Measurements from ENCODE around the gene NUDT16L1. TPM values are rescaled to one million over a fixed set of nuclear protein-coding genes. Genes with fewer than 3 reads are reported as not detected.

NUDT16L1 gene
- 10 to 100 TPM; 22.4 to 38.0 (median 32.3) TPM for total RNA-seq

DNA sequence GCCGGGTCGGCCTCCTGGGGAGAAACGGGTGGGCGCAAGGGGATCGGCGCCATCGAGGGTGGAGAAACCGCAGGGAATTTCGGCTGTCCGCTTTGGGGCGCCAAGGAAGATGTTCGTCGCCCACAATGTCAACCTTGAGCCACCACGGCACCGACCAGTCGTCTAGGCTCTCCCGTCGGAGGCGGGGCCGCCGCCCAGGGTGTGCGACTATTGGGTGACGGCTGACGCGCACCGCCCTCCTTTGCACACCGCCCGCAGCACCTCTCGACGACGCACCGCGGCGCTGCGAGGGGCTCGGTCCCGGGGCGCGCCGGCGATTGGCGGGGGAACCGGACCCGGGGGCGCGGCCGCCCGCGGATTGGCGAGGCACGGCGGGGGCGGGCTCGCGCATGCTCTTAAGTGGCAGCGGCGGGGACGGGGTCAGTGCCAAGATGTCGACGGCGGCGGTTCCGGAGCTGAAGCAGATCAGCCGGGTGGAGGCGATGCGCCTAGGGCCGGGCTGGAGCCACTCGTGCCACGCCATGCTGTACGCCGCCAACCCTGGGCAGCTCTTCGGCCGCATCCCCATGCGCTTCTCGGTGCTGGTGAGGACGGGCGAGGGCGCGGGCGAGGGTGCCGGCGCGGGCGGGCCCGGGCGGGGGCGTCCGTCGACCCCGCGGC, at the start of gene NUDT16L1:
TSS of gene NUDT16L1 (plus strand) at position 267 of the 660 bp plus-strand sequence. CDS start at position 432, 165 bp downstream.
- Histone ChIP-seq H3K4me3 (peak within 1 kb of the TSS; percentile 78 to 100 (median 81)), H3K27ac (peak within 1 kb of the TSS; percentile 82 to 96), H3K27me3 (no peaks in the 10 kb centered on the region), H3K4me1 (peaks cover 13 to 20% of the 10 kb centered on the region in 2 donors), H3K9me3 (no peaks in the 10 kb centered on the region), H3K36me3 (no peaks in the 10 kb centered on the region)
- DNase-seq (ENCODE audit: low spot score in 2 of 2), result peak; percentile 96
- intact Hi-C loops (cut with DNase I; ENCODE audit: low total_unique reads), result loop anchor here (2.0 kb wide), 1 partner anchor 75 kb away; no protein-coding TSS in a partner anchor
- TF ChIP-seq, protein P1, sequence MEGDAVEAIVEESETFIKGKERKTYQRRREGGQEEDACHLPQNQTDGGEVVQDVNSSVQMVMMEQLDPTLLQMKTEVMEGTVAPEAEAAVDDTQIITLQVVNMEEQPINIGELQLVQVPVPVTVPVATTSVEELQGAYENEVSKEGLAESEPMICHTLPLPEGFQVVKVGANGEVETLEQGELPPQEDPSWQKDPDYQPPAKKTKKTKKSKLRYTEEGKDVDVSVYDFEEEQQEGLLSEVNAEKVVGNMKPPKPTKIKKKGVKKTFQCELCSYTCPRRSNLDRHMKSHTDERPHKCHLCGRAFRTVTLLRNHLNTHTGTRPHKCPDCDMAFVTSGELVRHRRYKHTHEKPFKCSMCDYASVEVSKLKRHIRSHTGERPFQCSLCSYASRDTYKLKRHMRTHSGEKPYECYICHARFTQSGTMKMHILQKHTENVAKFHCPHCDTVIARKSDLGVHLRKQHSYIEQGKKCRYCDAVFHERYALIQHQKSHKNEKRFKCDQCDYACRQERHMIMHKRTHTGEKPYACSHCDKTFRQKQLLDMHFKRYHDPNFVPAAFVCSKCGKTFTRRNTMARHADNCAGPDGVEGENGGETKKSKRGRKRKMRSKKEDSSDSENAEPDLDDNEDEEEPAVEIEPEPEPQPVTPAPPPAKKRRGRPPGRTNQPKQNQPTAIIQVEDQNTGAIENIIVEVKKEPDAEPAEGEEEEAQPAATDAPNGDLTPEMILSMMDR (IDR thresholded peaks at IDR 0.05), result no peak
- TF ChIP-seq POLR2A (IDR thresholded peaks at IDR 0.05), result peak; percentile 44
- peak in 2 of 3 donors; percentile 39 to 61 for TF ChIP-seq POLR2AphosphoS5 (IDR thresholded peaks at IDR 0.05)

DNA sequence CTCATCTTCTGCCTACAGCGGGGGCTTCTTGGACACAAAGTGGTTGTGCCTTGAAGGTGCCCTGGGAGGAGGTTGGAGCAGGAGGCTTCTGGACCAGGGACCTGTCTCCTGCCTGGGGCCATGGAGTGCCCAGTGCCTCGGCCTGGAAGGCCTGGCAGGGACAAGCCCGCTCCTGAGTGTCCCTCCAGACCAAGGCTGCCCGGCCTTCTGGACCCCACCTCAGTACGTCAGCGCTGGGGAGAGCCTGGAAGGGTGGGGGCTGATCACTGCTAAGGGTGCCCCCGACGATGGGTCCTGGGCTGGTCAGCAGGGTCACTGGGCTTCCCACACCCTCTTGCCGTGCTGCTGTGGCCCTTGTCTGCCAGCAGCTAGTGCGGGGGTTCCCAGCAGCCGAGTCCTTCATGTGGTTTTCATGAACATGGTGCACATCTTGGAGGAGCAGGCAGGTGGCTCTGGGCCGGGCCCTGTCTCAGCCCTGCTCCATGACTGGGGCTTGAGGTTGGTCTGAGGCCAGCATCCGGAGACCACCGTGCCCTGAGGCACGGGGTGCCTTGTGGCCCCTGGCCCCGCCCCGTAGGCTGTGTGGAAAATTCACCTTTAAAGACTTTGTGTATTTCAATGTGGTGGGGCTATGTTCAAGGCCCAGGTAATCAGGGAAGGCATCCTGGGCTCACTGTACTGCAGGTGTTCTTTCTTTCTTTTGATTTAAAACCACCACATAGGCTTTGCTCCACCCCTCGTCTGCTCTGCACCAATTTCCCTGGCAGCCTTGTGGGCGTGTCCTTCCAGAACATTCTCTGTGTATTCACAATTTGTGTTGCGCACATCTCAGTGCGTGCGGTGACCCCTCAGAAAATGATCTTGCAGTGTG, 46.4 kb upstream of the NUDT16L1 start:
- H3K27me3 ChIP-seq, result no peaks in the 10 kb centered on the region
- no peaks in the 10 kb centered on the region for H3K36me3 ChIP-seq
- no peaks in the 10 kb centered on the region for H3K9me3 ChIP-seq
- H3K4me3 ChIP-seq, result no peak overlapping the region
- no peak for DNase-seq (ENCODE audit: low spot score in 2 of 2)
- no peaks in the 10 kb centered on the region for H3K4me1 ChIP-seq
- TF ChIP-seq, protein P1 (IDR thresholded peaks at IDR 0.05), result no peak
- TF ChIP-seq POLR2AphosphoS5 (IDR thresholded peaks at IDR 0.05) (no peak), POLR2A (IDR thresholded peaks at IDR 0.05) (no peak)
- intact Hi-C loops (cut with DNase I; ENCODE audit: low total_unique reads), result no loop called here
- H3K27ac ChIP-seq, result no peak overlapping the region

DNA sequence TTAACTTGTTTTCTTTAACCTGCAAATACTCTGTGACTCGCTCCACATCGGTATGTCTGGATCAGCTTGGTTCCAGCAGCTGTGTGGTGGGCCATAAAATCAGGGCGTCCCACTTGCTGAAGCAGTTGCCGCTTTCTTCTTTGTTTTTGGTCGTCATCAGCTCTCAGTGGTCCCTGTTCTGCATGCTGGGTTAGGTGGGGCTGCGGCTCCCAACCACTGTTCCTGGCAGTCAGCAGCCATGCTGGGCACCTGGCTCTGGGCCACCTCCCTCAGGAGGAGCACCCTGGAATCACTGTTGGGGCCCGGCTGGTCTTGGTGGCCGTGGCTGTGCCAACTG, 45.8 kb upstream of the NUDT16L1 start:
- H3K36me3 ChIP-seq, result no peaks in the 10 kb centered on the region
- intact Hi-C loops (cut with DNase I; ENCODE audit: low total_unique reads), result no loop called here
- no peak for DNase-seq (ENCODE audit: low spot score in 2 of 2)
- H3K4me1 ChIP-seq, result no peaks in the 10 kb centered on the region
- H3K4me3 ChIP-seq, result no peak overlapping the region
- no peaks in the 10 kb centered on the region for H3K27me3 ChIP-seq
- no peak overlapping the region for H3K27ac ChIP-seq
- H3K9me3 ChIP-seq, result no peaks in the 10 kb centered on the region
- TF ChIP-seq, protein P1 (IDR thresholded peaks at IDR 0.05), result no peak
- TF ChIP-seq POLR2AphosphoS5 (IDR thresholded peaks at IDR 0.05) (no peak), POLR2A (IDR thresholded peaks at IDR 0.05) (no peak)

DNA sequence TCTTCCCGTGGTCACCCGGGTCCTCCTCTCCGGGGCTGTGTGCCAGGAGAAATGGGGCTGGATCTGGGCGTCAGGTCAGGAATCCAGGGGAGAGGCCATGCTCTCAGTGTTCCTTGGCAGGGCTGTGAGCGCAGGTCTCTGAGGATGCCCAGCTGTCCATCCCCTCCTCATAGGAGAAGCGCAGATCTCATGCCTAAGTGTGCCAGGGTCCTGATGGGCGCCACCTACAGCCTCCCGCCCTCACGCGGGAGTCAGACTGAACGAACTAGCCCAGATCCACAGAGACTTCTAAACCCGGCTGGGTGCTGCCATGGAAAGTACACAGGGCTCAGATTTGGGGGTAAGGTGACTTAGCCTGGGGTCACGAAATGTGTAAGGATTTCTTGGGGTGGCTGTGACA, 44.4 kb upstream of the NUDT16L1 start:
- Histone ChIP-seq H3K27me3 (no peaks in the 10 kb centered on the region), H3K4me3 (no peak overlapping the region), H3K27ac (no peak overlapping the region), H3K36me3 (no peaks in the 10 kb centered on the region), H3K9me3 (no peaks in the 10 kb centered on the region), H3K4me1 (no peaks in the 10 kb centered on the region)
- DNase-seq (ENCODE audit: low spot score in 2 of 2), result no peak
- intact Hi-C loops (cut with DNase I; ENCODE audit: low total_unique reads), result no loop called here
- TF ChIP-seq, protein P1 (IDR thresholded peaks at IDR 0.05), result no peak
- TF ChIP-seq POLR2AphosphoS5 (IDR thresholded peaks at IDR 0.05) (no peak), POLR2A (IDR thresholded peaks at IDR 0.05) (no peak)

Data from breast epithelium (tissue), 4 donors.